H1 (cell line): ENCODE results near the gene SCGB1C2.

Experiments
- ATF3 ChIP-seq: IDR thresholded peaks from 2 replicates; pipeline ENCODE4 v1.6.1; 2011; ENCODE audit warnings: low read depth, mild to moderate bottlenecking, low read length; ENCODE audit not compliant: insufficient read depth
- CTCF ChIP-seq, 3 experiments: IDR thresholded peaks; 1 replicate in 2 of 3; 2 replicates in 1 of 3; pipeline versions ENCODE4 v1.5.1 to v1.6.1; 2011; ENCODE audit warnings: low read length in 3 of 3, mild to moderate bottlenecking in 3 of 3, inconsistent platforms in 2 of 3, low read depth in 1 of 3, moderate library complexity in 1 of 3; ENCODE audit not compliant: insufficient read depth in 1 of 3; ENCODE audit errors: control extremely low read depth in 1 of 3
- EP300 ChIP-seq, 2 experiments: IDR thresholded peaks; 1 replicate in 1 of 2; 2 replicates in 1 of 2; pipeline ENCODE4 v1.6.1; 2011 to 2012; ENCODE audit warnings: low read depth in 2 of 2, low read length in 2 of 2, mild to moderate bottlenecking in 2 of 2, borderline replicate concordance in 1 of 2, inconsistent platforms in 1 of 2, moderate library complexity in 1 of 2
- EZH2 ChIP-seq: fragments of 200-600 bp; sonication (generic); IDR thresholded peaks from 2 replicates; pipeline ENCODE4 v1.7.1; 2012; ENCODE audit warnings: low read depth, mild to moderate bottlenecking, moderate library complexity, low read length, inconsistent platforms; ENCODE audit not compliant: severe bottlenecking
- RAD21 ChIP-seq, 2 experiments: IDR thresholded peaks in 1 of 2; conservative IDR thresholded peaks in 1 of 2; 2 replicates each; pipeline ENCODE4 v1.6.1; 2011; ENCODE audit warnings: low read depth in 2 of 2, low read length in 2 of 2, improper control_type of control experiment in 1 of 2, inconsistent platforms in 1 of 2, mild to moderate bottlenecking in 1 of 2, moderate library complexity in 1 of 2
- RFX5 ChIP-seq: IDR thresholded peaks from 2 replicates; pipeline ENCODE4 v1.6.1; 2011; ENCODE audit warnings: low read depth, low read length, improper control_type of control experiment, borderline replicate concordance
- SIRT6 ChIP-seq: IDR thresholded peaks from one replicate; pipeline ENCODE4 v1.7.1; 2012; ENCODE audit warnings: low read length, inconsistent platforms
- SUZ12 ChIP-seq: fragments of 200-600 bp; sonication (generic); IDR thresholded peaks from 2 replicates; pipeline ENCODE4 v1.6.1; 2012; ENCODE audit warnings: mild to moderate bottlenecking, inconsistent platforms, low read length, moderate library complexity, mixed read lengths
- TAF1 ChIP-seq: IDR thresholded peaks from 2 replicates; pipeline ENCODE4 v1.6.1; 2011; ENCODE audit warnings: mild to moderate bottlenecking, low read depth, low read length
- YY1 ChIP-seq: IDR thresholded peaks from 2 replicates; pipeline ENCODE4 v1.6.1; 2011; ENCODE audit warnings: low read depth, mild to moderate bottlenecking, low read length

- TF ChIP-seq RFX5 (no peak), EZH2 (no peak), SIRT6 (no peak), TAF1 (no peak), CTCF (IDR thresholded peaks at IDR 0.05; ENCODE audit: control extremely low read depth in 1 of 3, insufficient read depth in 1 of 3, low read depth in 1 of 3, low read length in 3 of 3) (no peak), ATF3 (no peak), SUZ12 (no peak), RAD21 (IDR thresholded peaks at IDR 0.05 in 1 of 2, conservative IDR thresholded peaks at IDR 0.05 in 1 of 2; ENCODE audit: low read depth in 2 of 2, low read length in 2 of 2) (no peak), YY1 (no peak), EP300 (IDR thresholded peaks at IDR 0.05; ENCODE audit: borderline replicate concordance in 1 of 2, low read depth in 2 of 2, low read length in 2 of 2) (no peak)
These were observed 21.0 kb downstream of the SCGB1C2 start for GRCh38 chr17:158379-158778.
